ENCODE measurements around the gene TOLLIP.

The TOLLIP gene

GRCh38 chr11:1259076-1259461 lies 50.4 kb downstream of the TOLLIP start:
- TF ChIP-seq CTCF (IDR thresholded peaks at IDR 0.05), result no peak
- H3K27ac ChIP-seq, result no peak overlapping the region
- H3K4me3 ChIP-seq, result no peak overlapping the region
- no peak for DNase-seq (ENCODE audit: low spot score)

DNA sequence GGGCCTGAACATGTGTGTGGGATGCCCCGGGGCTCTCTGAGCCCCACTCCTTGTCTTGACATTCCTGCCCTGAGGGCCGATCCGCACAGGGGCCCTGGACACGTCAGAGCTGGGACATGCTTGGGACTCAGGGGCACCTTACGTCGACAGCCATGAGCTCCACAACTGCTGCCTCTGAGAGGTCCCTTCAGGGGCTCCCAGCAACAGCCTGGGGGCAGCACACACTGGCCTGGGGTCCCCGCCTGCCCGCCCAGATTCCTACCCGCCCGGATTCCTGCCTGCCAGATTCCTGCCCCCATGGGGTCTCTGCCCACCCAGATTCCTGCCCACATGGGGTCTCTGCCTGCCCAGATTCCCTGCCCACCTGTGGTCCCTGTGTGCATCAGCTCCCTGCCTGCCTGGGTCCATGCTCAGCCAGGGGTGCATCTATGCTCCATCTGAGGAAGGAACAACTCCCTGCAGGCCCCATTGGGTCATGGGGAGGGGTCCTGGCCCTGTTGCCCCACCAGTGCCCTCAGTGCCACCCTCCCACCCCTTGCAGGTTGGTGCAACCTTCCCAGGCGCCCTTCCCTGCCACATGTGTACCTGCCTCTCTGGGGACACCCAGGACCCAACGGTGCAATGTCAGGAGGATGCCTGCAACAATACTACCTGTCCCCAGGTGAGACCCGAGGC lies 50.9 kb downstream of the TOLLIP start:
- DNase-seq (ENCODE audit: low spot score), result no peak
- Histone ChIP-seq H3K27ac (no peak overlapping the region), H3K4me3 (no peak overlapping the region)
- TF ChIP-seq CTCF (IDR thresholded peaks at IDR 0.05), result no peak

- TF ChIP-seq CTCF (IDR thresholded peaks at IDR 0.05), result no peak
- Histone ChIP-seq H3K27ac (no peak overlapping the region), H3K4me3 (no peak overlapping the region)
- no peak for DNase-seq (ENCODE audit: low spot score)
Measured at GRCh38 chr11:1257916-1258315, 51.5 kb downstream of the TOLLIP start.

DNA sequence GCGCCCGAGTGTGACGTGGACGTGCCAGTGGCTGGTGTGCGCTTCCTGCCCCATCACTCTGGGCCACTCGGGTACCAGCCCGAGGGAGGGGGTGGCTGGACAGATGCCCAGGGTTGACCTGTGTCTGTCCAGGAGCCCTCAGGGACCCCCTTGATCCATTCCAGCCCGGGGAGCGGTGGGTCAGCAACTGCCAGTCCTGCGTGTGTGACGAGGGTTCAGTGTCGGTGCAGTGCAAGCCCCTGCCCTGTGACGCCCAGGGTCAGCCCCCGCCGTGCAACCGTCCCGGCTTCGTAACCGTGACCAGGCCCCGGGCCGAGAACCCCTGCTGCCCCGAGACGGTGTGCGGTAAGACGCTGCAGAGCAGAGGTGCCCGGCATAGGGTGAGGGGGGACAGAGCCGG lies 52.1 kb downstream of the TOLLIP start:
- no peak for TF ChIP-seq CTCF (IDR thresholded peaks at IDR 0.05)
- Histone ChIP-seq H3K27ac (no peak overlapping the region), H3K4me3 (no peak overlapping the region)
- DNase-seq (ENCODE audit: low spot score), result no peak

GRCh38 chr11:1256257-1257045 lies 53.0 kb downstream of the TOLLIP start:
- TF ChIP-seq CTCF (IDR thresholded peaks at IDR 0.05), result no peak
- no peak overlapping the region for H3K4me3 ChIP-seq
- DNase-seq (ENCODE audit: low spot score), result no peak
- no peak overlapping the region for H3K27ac ChIP-seq

DNA sequence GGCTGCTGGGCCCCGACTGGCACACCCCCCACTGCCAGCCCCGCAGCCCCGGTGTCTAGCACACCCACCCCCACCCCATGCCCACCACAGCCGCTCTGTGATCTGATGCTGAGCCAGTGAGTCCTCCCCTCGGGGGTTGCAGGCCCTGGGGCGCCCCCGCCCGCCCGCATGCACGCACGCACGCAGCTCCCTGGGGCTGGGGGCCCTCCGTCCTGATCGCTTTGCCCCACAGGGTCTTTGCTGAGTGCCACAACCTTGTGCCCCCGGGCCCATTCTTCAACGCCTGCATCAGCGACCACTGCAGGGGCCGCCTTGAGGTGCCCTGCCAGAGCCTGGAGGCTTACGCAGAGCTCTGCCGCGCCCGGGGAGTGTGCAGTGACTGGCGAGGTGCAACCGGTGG lies 54.3 kb downstream of the TOLLIP start:
- no peak for TF ChIP-seq CTCF (IDR thresholded peaks at IDR 0.05)
- no peak overlapping the region for H3K27ac ChIP-seq
- no peak for DNase-seq (ENCODE audit: low spot score)
- no peak overlapping the region for H3K4me3 ChIP-seq

GRCh38 chr11:1254733-1255132 lies 54.7 kb downstream of the TOLLIP start:
- no peak for TF ChIP-seq CTCF (IDR thresholded peaks at IDR 0.05)
- no peak overlapping the region for H3K4me3 ChIP-seq
- H3K27ac ChIP-seq, result no peak overlapping the region
- DNase-seq (ENCODE audit: low spot score), result no peak

All from coronary artery (tissue), 2 donors.